H9 (cell line): ENCODE results near the gene IQCK. TPM values are rescaled to one million over a fixed set of nuclear protein-coding genes. Genes with fewer than 3 reads are reported as not detected.

Experiments used
- DNase-seq: peaks from one replicate; pipeline ENCODE4 v3.0.0-alpha.2; 2017
- H2AFZ ChIP-seq: one replicate; pipeline ENCODE4 v1.6.1; 2013; ENCODE audit warnings: mild to moderate bottlenecking, low read length, control low read depth, moderate library complexity
- H2AK5ac ChIP-seq: 2 replicates; pipeline ENCODE4 v1.6.1; 2013; ENCODE audit warnings: low read length, control low read depth, mixed read lengths; ENCODE audit not compliant: insufficient read length
- H2BK120ac ChIP-seq: one replicate; pipeline ENCODE4 v1.6.1; 2013; ENCODE audit warnings: low read depth, mild to moderate bottlenecking, low read length, control low read depth, inconsistent platforms; ENCODE audit not compliant: poor library complexity, severe bottlenecking
- H2BK12ac ChIP-seq: 2 replicates; pipeline ENCODE4 v1.6.1; 2013; ENCODE audit warnings: low read length, control low read depth, mixed read lengths, low read depth; ENCODE audit not compliant: insufficient read length
- H2BK15ac ChIP-seq: 2 replicates; pipeline ENCODE4 v1.6.1; 2013; ENCODE audit warnings: low read depth, low read length, control low read depth
- H2BK20ac ChIP-seq: one replicate; pipeline ENCODE4 v1.6.1; 2013; ENCODE audit warnings: low read depth, mild to moderate bottlenecking, low read length, control low read depth, inconsistent platforms; ENCODE audit not compliant: poor library complexity, severe bottlenecking
- H2BK5ac ChIP-seq: 2 replicates; pipeline ENCODE4 v1.6.1; 2013; ENCODE audit warnings: low read length, control low read depth, mixed read lengths; ENCODE audit not compliant: insufficient read length
- H3K14ac ChIP-seq: 2 replicates; pipeline ENCODE4 v1.6.1; 2013; ENCODE audit warnings: low read length, control low read depth; ENCODE audit not compliant: insufficient read depth
- H3K18ac ChIP-seq: 2 replicates; pipeline ENCODE4 v1.6.1; 2013; ENCODE audit warnings: low read depth, mild to moderate bottlenecking, mixed read lengths, low read length, control low read depth; ENCODE audit not compliant: insufficient read length
- H3K23ac ChIP-seq: 2 replicates; pipeline ENCODE4 v1.6.1; 2013; ENCODE audit warnings: low read length, control low read depth, mixed read lengths, low read depth; ENCODE audit not compliant: insufficient read length
- H3K23me2 ChIP-seq: 2 replicates; pipeline ENCODE4 v1.6.1; 2013; ENCODE audit warnings: low read depth, mild to moderate bottlenecking, mixed read lengths, low read length, control low read depth; ENCODE audit not compliant: insufficient read length, poor library complexity, severe bottlenecking
- H3K27ac ChIP-seq: 2 replicates; pipeline ENCODE4 v1.5.1; 2013; ENCODE audit warnings: low read length, control low read depth, mixed read lengths, low read depth; ENCODE audit not compliant: insufficient read length
- H3K27me3 ChIP-seq: 2 replicates; pipeline ENCODE4 v1.6.1; 2013; ENCODE audit warnings: low read length, control low read depth, inconsistent platforms; ENCODE audit not compliant: insufficient read depth
- H3K4ac ChIP-seq: 2 replicates; pipeline ENCODE4 v1.6.1; 2013; ENCODE audit warnings: low read depth, mild to moderate bottlenecking, control low read depth, inconsistent platforms, low read length, moderate library complexity
- H3K4me1 ChIP-seq: 2 replicates; pipeline ENCODE4 v1.6.1; 2013; ENCODE audit warnings: low read length, control low read depth, inconsistent platforms; ENCODE audit not compliant: insufficient read depth
- H3K4me2 ChIP-seq: 2 replicates; pipeline ENCODE4 v1.6.1; 2013; ENCODE audit warnings: low read length, control low read depth, mixed read lengths; ENCODE audit not compliant: insufficient read length, insufficient read depth
- H3K56ac ChIP-seq: 2 replicates; pipeline ENCODE4 v1.6.1; 2013; ENCODE audit warnings: low read depth, mild to moderate bottlenecking, mixed read lengths, low read length, control low read depth; ENCODE audit not compliant: insufficient read length
- H3K79me1 ChIP-seq: 2 replicates; pipeline ENCODE4 v1.6.1; 2013; ENCODE audit warnings: low read depth, mild to moderate bottlenecking, moderate library complexity, low read length, control low read depth, inconsistent platforms; ENCODE audit not compliant: insufficient read depth, poor library complexity, severe bottlenecking
- H3K79me2 ChIP-seq: 2 replicates; pipeline ENCODE4 v1.6.1; 2013; ENCODE audit warnings: low read length, control low read depth, inconsistent platforms; ENCODE audit not compliant: insufficient read depth
- H3K9ac ChIP-seq: 2 replicates; pipeline ENCODE4 v1.6.1; 2013; ENCODE audit warnings: low read length, control low read depth, mixed read lengths; ENCODE audit not compliant: insufficient read length; ENCODE audit errors: extremely low read depth
- H3K9me3 ChIP-seq: one replicate; pipeline ENCODE4 v1.6.1; 2013; ENCODE audit warnings: low read depth, low read length, inconsistent platforms; ENCODE audit not compliant: control insufficient read depth
- H3T11ph ChIP-seq: one replicate; pipeline ENCODE4 v1.6.1; 2013; ENCODE audit warnings: mild to moderate bottlenecking, low read length, control low read depth, inconsistent platforms
- H4K20me1 ChIP-seq: one replicate; pipeline ENCODE4 v1.6.1; 2013; ENCODE audit not compliant: control insufficient read depth, insufficient read length, insufficient read depth
- H4K5ac ChIP-seq: 2 replicates; pipeline ENCODE4 v1.6.1; 2013; ENCODE audit warnings: low read depth, mild to moderate bottlenecking, mixed read lengths, low read length, control low read depth; ENCODE audit not compliant: insufficient read length
- H4K8ac ChIP-seq: replicated peaks from 2 replicates; pipeline ENCODE4 v1.6.1; 2013; ENCODE audit warnings: low read length, control low read depth, mixed read lengths, low read depth; ENCODE audit not compliant: insufficient read length
- H4K91ac ChIP-seq: 2 replicates; pipeline ENCODE4 v1.6.1; 2013; ENCODE audit warnings: low read depth, mild to moderate bottlenecking, moderate library complexity, mixed read lengths, low read length, control low read depth; ENCODE audit not compliant: insufficient read length
- H3K27ac Mint-ChIP-seq, 3 experiments: 2 replicates in 2 of 3; 3 replicates in 1 of 3; pipeline ENCODE4 v1.8.0; 2020 to 2021; ENCODE audit warnings: mixed read lengths in 3 of 3, mild to moderate bottlenecking in 1 of 3, moderate library complexity in 1 of 3
- H3K27me3 Mint-ChIP-seq: 2 replicates; pipeline ENCODE4 v1.8.0; 2021; ENCODE audit warnings: low read depth, mild to moderate bottlenecking, moderate library complexity, mixed read lengths
- H3K36me3 Mint-ChIP-seq, 3 experiments: 2 replicates in 2 of 3; 3 replicates in 1 of 3; pipeline ENCODE4 v1.8.0; 2020 to 2021; ENCODE audit warnings: low read depth in 3 of 3, mixed read lengths in 3 of 3; ENCODE audit not compliant: insufficient read depth in 1 of 3
- H3K4me1 Mint-ChIP-seq, 2 experiments: 2 replicates each; pipeline ENCODE4 v1.8.0; 2020; ENCODE audit warnings: mixed read lengths in 2 of 2
- H3K4me3 Mint-ChIP-seq, 2 experiments: 2 replicates in 1 of 2; 3 replicates in 1 of 2; pipeline ENCODE4 v1.8.0; 2020 to 2021; ENCODE audit warnings: mild to moderate bottlenecking in 2 of 2, mixed read lengths in 2 of 2, moderate library complexity in 1 of 2
- H3K9me3 Mint-ChIP-seq, 2 experiments: 2 replicates in 1 of 2; 3 replicates in 1 of 2; pipeline ENCODE4 v1.8.0; 2020; ENCODE audit warnings: mild to moderate bottlenecking in 2 of 2, mixed read lengths in 2 of 2, moderate library complexity in 1 of 2
- WGBS: extraction: QIAGEN DNeasy Blood & Tissue Kit; methylation state at CpG from one replicate; pipeline ENCODE4 v1.1.7; 2013; ENCODE audit warnings: missing lambda C conversion rate, low lambda C conversion rate, mixed read lengths; ENCODE audit not compliant: insufficient read length; ENCODE audit errors: extremely low coverage; 5-methylcytosine and 5-hydroxymethylcytosine counted together
- total RNA-seq: library from RNA; stranded (reverse); gene quantifications from 2 replicates; pipeline ENCODE4 v1.2.1, GENCODE V29; 2021
- TF ChIP-seq, protein P1 (sequence below): fragments of 200-600 bp; sonication (generic); conservative IDR thresholded peaks from 3 replicates; pipeline ENCODE4 v1.8.0; 2021; ENCODE audit warnings: antibody characterized with exemption, mild to moderate bottlenecking

The IQCK gene
- total RNA-seq, 1 experiment from 2014 or later: 9.0 TPM

DNA sequence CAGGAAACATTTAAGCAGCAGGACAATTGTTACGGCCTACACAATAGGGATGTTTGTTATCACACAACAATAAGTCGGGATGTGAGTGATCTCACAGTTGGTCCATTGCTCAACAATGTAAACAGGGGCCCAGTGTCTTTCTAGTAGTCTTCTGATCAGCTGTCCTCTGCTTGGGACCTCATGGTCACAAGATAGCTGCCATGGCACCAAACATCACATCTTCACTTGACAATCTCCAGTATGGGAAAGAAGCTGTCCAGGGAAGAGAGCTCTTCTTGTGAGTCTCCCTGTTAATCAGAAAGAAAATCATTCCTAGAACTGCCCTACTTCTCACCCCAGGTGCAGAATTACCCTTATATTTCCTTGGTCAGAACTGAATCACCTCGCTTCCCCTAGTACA lies 172.8 kb downstream of the IQCK start:
- no CpG with 5 or more reads among the region's 3 CpGs for WGBS
- Histone ChIP-seq H2BK20ac (no peak overlapping the region), H2AFZ (no peak overlapping the region), H2AK5ac (no peak overlapping the region), H4K5ac (no peak overlapping the region), H3K56ac (no peak overlapping the region), H3K14ac (no peak overlapping the region), H4K8ac (no peak overlapping the region), H3K23ac (no peak overlapping the region), H4K20me1 (no peaks in the 10 kb centered on the region), H2BK12ac (no peak overlapping the region), H3K9me3 (no peaks in the 10 kb centered on the region), H3K4ac (no peak overlapping the region), H2BK15ac (no peak overlapping the region), H3K18ac (no peak overlapping the region), H3K23me2 (no peaks in the 10 kb centered on the region), H3K27ac (no peak overlapping the region), H3K4me1 (no peaks in the 10 kb centered on the region), H4K91ac (no peak overlapping the region), H3K79me2 (no peaks in the 10 kb centered on the region), H3K4me2 (no peak overlapping the region), H2BK5ac (no peak overlapping the region), H3K27me3 (no peaks in the 10 kb centered on the region), H3T11ph (no peak overlapping the region), H3K79me1 (no peaks in the 10 kb centered on the region), H2BK120ac (no peak overlapping the region), H3K9ac (no peak overlapping the region)
- TF ChIP-seq, protein P1, sequence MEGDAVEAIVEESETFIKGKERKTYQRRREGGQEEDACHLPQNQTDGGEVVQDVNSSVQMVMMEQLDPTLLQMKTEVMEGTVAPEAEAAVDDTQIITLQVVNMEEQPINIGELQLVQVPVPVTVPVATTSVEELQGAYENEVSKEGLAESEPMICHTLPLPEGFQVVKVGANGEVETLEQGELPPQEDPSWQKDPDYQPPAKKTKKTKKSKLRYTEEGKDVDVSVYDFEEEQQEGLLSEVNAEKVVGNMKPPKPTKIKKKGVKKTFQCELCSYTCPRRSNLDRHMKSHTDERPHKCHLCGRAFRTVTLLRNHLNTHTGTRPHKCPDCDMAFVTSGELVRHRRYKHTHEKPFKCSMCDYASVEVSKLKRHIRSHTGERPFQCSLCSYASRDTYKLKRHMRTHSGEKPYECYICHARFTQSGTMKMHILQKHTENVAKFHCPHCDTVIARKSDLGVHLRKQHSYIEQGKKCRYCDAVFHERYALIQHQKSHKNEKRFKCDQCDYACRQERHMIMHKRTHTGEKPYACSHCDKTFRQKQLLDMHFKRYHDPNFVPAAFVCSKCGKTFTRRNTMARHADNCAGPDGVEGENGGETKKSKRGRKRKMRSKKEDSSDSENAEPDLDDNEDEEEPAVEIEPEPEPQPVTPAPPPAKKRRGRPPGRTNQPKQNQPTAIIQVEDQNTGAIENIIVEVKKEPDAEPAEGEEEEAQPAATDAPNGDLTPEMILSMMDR: no peak
- H3K9me3 Mint-ChIP-seq: peaks cover 2 to 4% of the 10 kb centered on the region in 2 experiments; a peak in 3 of 5 replicates
- DNase-seq: no peak
- peaks cover 0 to 2% (median 0%) of the 10 kb centered on the region in 3 experiments; a peak in 1 of 7 replicates for H3K36me3 Mint-ChIP-seq
- H3K27me3 Mint-ChIP-seq: peaks cover 6% of the 10 kb centered on the region
- no peak overlapping the region for H3K4me3 Mint-ChIP-seq
- H3K4me1 Mint-ChIP-seq: peaks cover 3 to 5% of the 10 kb centered on the region in 2 experiments; a peak in 3 of 4 replicates
- H3K27ac Mint-ChIP-seq: no peak overlapping the region
